ENCODE measurements around the gene NCOA6. TPM values are rescaled to one million over a fixed set of nuclear protein-coding genes. Genes with fewer than 3 reads are reported as not detected.

Gene NCOA6
- polyA plus RNA-seq, 4 donors = 19.3 to 46.5 (median 28.9) TPM

GRCh38 chr20:34863421-34863965 is 38.0 kb upstream of the NCOA6 start:
- Histone ChIP-seq H3K4me1 (ENCODE audit: control insufficient read depth in 3 of 3, insufficient read depth in 2 of 3, low read depth in 1 of 3, low read length in 2 of 3) (peaks cover 0 to 8% (median 6%) of the 10 kb centered on the region in 3 donors), H3K4me3 (ENCODE audit: low read depth in 1 of 3, low read length in 3 of 3) (no peak overlapping the region), H3K27me3 (ENCODE audit: control insufficient read depth in 3 of 3, insufficient read depth in 3 of 3, low read length in 3 of 3) (peaks cover 0 to 14% (median 0%) of the 10 kb centered on the region in 3 donors), H3K27ac (ENCODE audit: low read depth in 1 of 3, low read length in 2 of 3) (no peak overlapping the region), H3K36me3 (ENCODE audit: control insufficient read depth in 3 of 3, insufficient read depth in 2 of 3, low read depth in 1 of 3, low read length in 3 of 3) (peaks cover 0 to 6% (median 0%) of the 10 kb centered on the region in 3 donors), H3K9me3 (ENCODE audit: control insufficient read depth in 2 of 2, insufficient read depth in 1 of 2, low read depth in 1 of 2, low read length in 1 of 2) (no peaks in the 10 kb centered on the region)
- WGBS, 3 donors = 75 to 89% (median 88%) methylated on average over 25 to 32 of the region's 32 CpGs
- no peak for FAIRE-seq
- no peak for DNase-seq

GRCh38 chr20:34862724-34863123 is 37.3 kb upstream of the NCOA6 start:
- Histone ChIP-seq H3K4me3 (ENCODE audit: low read depth in 1 of 3, low read length in 3 of 3) (no peak overlapping the region), H3K4me1 (ENCODE audit: control insufficient read depth in 3 of 3, insufficient read depth in 2 of 3, low read depth in 1 of 3, low read length in 2 of 3) (peaks cover 0 to 8% (median 6%) of the 10 kb centered on the region in 3 donors), H3K27ac (ENCODE audit: low read depth in 1 of 3, low read length in 2 of 3) (no peak overlapping the region), H3K27me3 (ENCODE audit: control insufficient read depth in 3 of 3, insufficient read depth in 3 of 3, low read length in 3 of 3) (peaks cover 0 to 13% (median 0%) of the 10 kb centered on the region in 3 donors), H3K36me3 (ENCODE audit: control insufficient read depth in 3 of 3, insufficient read depth in 2 of 3, low read depth in 1 of 3, low read length in 3 of 3) (peaks cover 0 to 6% (median 0%) of the 10 kb centered on the region in 3 donors), H3K9me3 (ENCODE audit: control insufficient read depth in 2 of 2, insufficient read depth in 1 of 2, low read depth in 1 of 2, low read length in 1 of 2) (no peaks in the 10 kb centered on the region)
- WGBS, 3 donors = 92 to 96% (median 93%) methylated on average over 12 of the region's 12 CpGs
- FAIRE-seq = no peak
- no peak for DNase-seq

GRCh38 chr20:34861386-34862084 is 36.1 kb upstream of the NCOA6 start:
- no peaks in the 10 kb centered on the region for H3K9me3 ChIP-seq (ENCODE audit: control insufficient read depth in 2 of 2, insufficient read depth in 1 of 2, low read depth in 1 of 2, low read length in 1 of 2)
- 50 to 79% (median 72%) methylated on average over 7 of the region's 7 CpGs for WGBS, 3 donors
- H3K4me3 ChIP-seq (ENCODE audit: low read depth in 1 of 3, low read length in 3 of 3) = no peak overlapping the region
- peaks cover 0 to 8% (median 6%) of the 10 kb centered on the region in 3 donors for H3K4me1 ChIP-seq (ENCODE audit: control insufficient read depth in 3 of 3, insufficient read depth in 2 of 3, low read depth in 1 of 3, low read length in 2 of 3)
- FAIRE-seq (no peak), DNase-seq (peak; percentile 46 to 91)
- peaks cover 0 to 15% (median 0%) of the 10 kb centered on the region in 3 donors for H3K27me3 ChIP-seq (ENCODE audit: control insufficient read depth in 3 of 3, insufficient read depth in 3 of 3, low read length in 3 of 3)
- no peak overlapping the region for H3K27ac ChIP-seq (ENCODE audit: low read depth in 1 of 3, low read length in 2 of 3)
- H3K36me3 ChIP-seq (ENCODE audit: control insufficient read depth in 3 of 3, insufficient read depth in 2 of 3, low read depth in 1 of 3, low read length in 3 of 3) = peaks cover 0 to 6% (median 0%) of the 10 kb centered on the region in 3 donors

GRCh38 chr20:34859826-34860545 is 34.5 kb upstream of the NCOA6 start:
- Histone ChIP-seq H3K4me1 (ENCODE audit: control insufficient read depth in 3 of 3, insufficient read depth in 2 of 3, low read depth in 1 of 3, low read length in 2 of 3) (peaks cover 0 to 8% (median 6%) of the 10 kb centered on the region in 3 donors), H3K36me3 (ENCODE audit: control insufficient read depth in 3 of 3, insufficient read depth in 2 of 3, low read depth in 1 of 3, low read length in 3 of 3) (peaks cover 0 to 10% (median 0%) of the 10 kb centered on the region in 3 donors), H3K27ac (ENCODE audit: low read depth in 1 of 3, low read length in 2 of 3) (no peak overlapping the region), H3K27me3 (ENCODE audit: control insufficient read depth in 3 of 3, insufficient read depth in 3 of 3, low read length in 3 of 3) (peaks cover 0 to 12% (median 0%) of the 10 kb centered on the region in 3 donors), H3K4me3 (ENCODE audit: low read depth in 1 of 3, low read length in 3 of 3) (no peak overlapping the region), H3K9me3 (ENCODE audit: control insufficient read depth in 2 of 2, insufficient read depth in 1 of 2, low read depth in 1 of 2, low read length in 1 of 2) (no peaks in the 10 kb centered on the region)
- no peak for FAIRE-seq
- WGBS, 3 donors = 89 to 95% (median 89%) methylated on average over 9 of the region's 9 CpGs
- DNase-seq = no peak

- peaks cover 0 to 8% (median 6%) of the 10 kb centered on the region in 3 donors for H3K4me1 ChIP-seq (ENCODE audit: control insufficient read depth in 3 of 3, insufficient read depth in 2 of 3, low read depth in 1 of 3, low read length in 2 of 3)
- H3K27ac ChIP-seq (ENCODE audit: low read depth in 1 of 3, low read length in 2 of 3) = no peak overlapping the region
- peaks cover 0 to 15% (median 0%) of the 10 kb centered on the region in 3 donors for H3K36me3 ChIP-seq (ENCODE audit: control insufficient read depth in 3 of 3, insufficient read depth in 2 of 3, low read depth in 1 of 3, low read length in 3 of 3)
- 96% methylated on average over 22 to 26 of the region's 26 CpGs for WGBS, 3 donors
- no peak for FAIRE-seq
- H3K27me3 ChIP-seq (ENCODE audit: control insufficient read depth in 3 of 3, insufficient read depth in 3 of 3, low read length in 3 of 3) = peaks cover 0 to 12% (median 0%) of the 10 kb centered on the region in 3 donors
- H3K4me3 ChIP-seq (ENCODE audit: low read depth in 1 of 3, low read length in 3 of 3) = no peak overlapping the region
- DNase-seq = no peak
- H3K9me3 ChIP-seq (ENCODE audit: control insufficient read depth in 2 of 2, insufficient read depth in 1 of 2, low read depth in 1 of 2, low read length in 1 of 2) = no peaks in the 10 kb centered on the region
Observed at GRCh38 chr20:34859367-34859766, 33.9 kb upstream of the NCOA6 start.

GRCh38 chr20:34852298-34852697 is 26.8 kb upstream of the NCOA6 start:
- DNase-seq (no peak), FAIRE-seq (no peak)
- no peaks in the 10 kb centered on the region for H3K9me3 ChIP-seq (ENCODE audit: control insufficient read depth in 2 of 2, insufficient read depth in 1 of 2, low read depth in 1 of 2, low read length in 1 of 2)
- H3K4me1 ChIP-seq (ENCODE audit: control insufficient read depth in 3 of 3, insufficient read depth in 2 of 3, low read depth in 1 of 3, low read length in 2 of 3) = no peaks in the 10 kb centered on the region
- H3K27me3 ChIP-seq (ENCODE audit: control insufficient read depth in 3 of 3, insufficient read depth in 3 of 3, low read length in 3 of 3) = peaks cover 0 to 2% (median 0%) of the 10 kb centered on the region in 3 donors
- H3K27ac ChIP-seq (ENCODE audit: low read depth in 1 of 3, low read length in 2 of 3) = no peak overlapping the region
- WGBS, 3 donors = 80 to 96% (median 90%) methylated on average over 4 of the region's 4 CpGs
- no peak overlapping the region for H3K4me3 ChIP-seq (ENCODE audit: low read depth in 1 of 3, low read length in 3 of 3)
- peaks cover 4 to 15% (median 7%) of the 10 kb centered on the region in 3 donors for H3K36me3 ChIP-seq (ENCODE audit: control insufficient read depth in 3 of 3, insufficient read depth in 2 of 3, low read depth in 1 of 3, low read length in 3 of 3)

- Histone ChIP-seq H3K27ac (ENCODE audit: low read depth in 1 of 3, low read length in 2 of 3) (no peak overlapping the region), H3K27me3 (ENCODE audit: control insufficient read depth in 3 of 3, insufficient read depth in 3 of 3, low read length in 3 of 3) (no peaks in the 10 kb centered on the region), H3K4me3 (ENCODE audit: low read depth in 1 of 3, low read length in 3 of 3) (no peak overlapping the region), H3K4me1 (ENCODE audit: control insufficient read depth in 3 of 3, insufficient read depth in 2 of 3, low read depth in 1 of 3, low read length in 2 of 3) (no peaks in the 10 kb centered on the region), H3K36me3 (ENCODE audit: control insufficient read depth in 3 of 3, insufficient read depth in 2 of 3, low read depth in 1 of 3, low read length in 3 of 3) (peaks cover 4 to 15% (median 7%) of the 10 kb centered on the region in 3 donors), H3K9me3 (ENCODE audit: control insufficient read depth in 2 of 2, insufficient read depth in 1 of 2, low read depth in 1 of 2, low read length in 1 of 2) (no peaks in the 10 kb centered on the region)
- 93 to 97% (median 96%) methylated on average over 14 of the region's 14 CpGs for WGBS, 3 donors
- no peak for DNase-seq
- FAIRE-seq = no peak
Observed at GRCh38 chr20:34850969-34851368, 25.5 kb upstream of the NCOA6 start.

GRCh38 chr20:34849778-34850177 is 24.3 kb upstream of the NCOA6 start:
- no peak for FAIRE-seq
- no peak for DNase-seq
- WGBS, 3 donors = 84 to 91% (median 85%) methylated on average over 9 of the region's 9 CpGs
- H3K27me3 ChIP-seq (ENCODE audit: control insufficient read depth in 3 of 3, insufficient read depth in 3 of 3, low read length in 3 of 3) = no peaks in the 10 kb centered on the region
- H3K4me3 ChIP-seq (ENCODE audit: low read depth in 1 of 3, low read length in 3 of 3) = no peak overlapping the region
- H3K36me3 ChIP-seq (ENCODE audit: control insufficient read depth in 3 of 3, insufficient read depth in 2 of 3, low read depth in 1 of 3, low read length in 3 of 3) = peaks cover 4 to 11% (median 7%) of the 10 kb centered on the region in 3 donors
- H3K4me1 ChIP-seq (ENCODE audit: control insufficient read depth in 3 of 3, insufficient read depth in 2 of 3, low read depth in 1 of 3, low read length in 2 of 3) = no peaks in the 10 kb centered on the region
- H3K27ac ChIP-seq (ENCODE audit: low read depth in 1 of 3, low read length in 2 of 3) = no peak overlapping the region
- H3K9me3 ChIP-seq (ENCODE audit: control insufficient read depth in 2 of 2, insufficient read depth in 1 of 2, low read depth in 1 of 2, low read length in 1 of 2) = no peaks in the 10 kb centered on the region

Measured in small intestine (tissue), 7 donors.